K562 (cell line): ENCODE data around the gene EVA1B. TPM values are rescaled to one million over a fixed set of nuclear protein-coding genes. Genes with fewer than 3 reads are reported as not detected.

ENCODE experiments used
- BRCA1 ChIP-seq, 2 experiments: fragments of 450-650 bp in 1 of 2; sonication (generic) in 1 of 2; formaldehyde crosslinking in 1 of 2; IDR thresholded peaks; 2 replicates each; pipeline versions ENCODE4 v1.5.0 to v1.6.1; 2017 to 2020; ENCODE audit warnings: mild to moderate bottlenecking in 1 of 2, missing genetic modification reagents in 1 of 2
- SOX6 ChIP-seq: fragments of 450-650 bp; IDR thresholded peaks from 2 replicates; pipeline ENCODE4 v1.6.1; 2014; ENCODE audit warnings: mild to moderate bottlenecking
- polyA plus RNA-seq, 8 experiments: library from polyadenylated mRNA; depleted of rRNA in 4 of 8; stranded (reverse) in 5 of 8; unstranded in 3 of 8; fragments of >200 nt; fragmentation: Nextera tagmentation in 2 of 8; fragmentation: Illumina TruSeq in 1 of 8; extraction: Ambion mirVana in 2 of 8; extraction: Trizol in 1 of 8; gene quantifications; 2 replicates each; pipeline versions ENCODE4 v1.2.1 to v1.2.3, GENCODE V29; 2011 to 2014; ENCODE audit warnings: inconsistent platforms in 1 of 8, missing spikeins in 1 of 8
- total RNA-seq, 7 experiments: library from RNA; depleted of rRNA in 6 of 7; stranded (reverse); fragments of >200 nt in 6 of 7; fragmentation: Illumina TruSeq in 2 of 7; extraction: Trizol in 2 of 7; gene quantifications; 2 replicates each; pipeline versions ENCODE4 v1.2.1 to v1.2.3, GENCODE V29; 2011 to 2021; ENCODE audit warnings: low replicate concordance in 1 of 7
- TF ChIP-seq, protein P1 (sequence below), 2 experiments: fragments of 450-650 bp; IDR thresholded peaks; 2 replicates each; pipeline ENCODE4 v1.6.1; 2016; ENCODE audit warnings: mild to moderate bottlenecking in 2 of 2, borderline replicate concordance in 1 of 2, low read depth in 1 of 2, moderate library complexity in 1 of 2

The EVA1B gene
- total and polyA plus RNA-seq, 9 of the 15 experiments (the other 6 are each of a cell fraction or from before 2014, with no cell fraction given) = 0.08 to 65.7 (median 2.4) TPM

DNA sequence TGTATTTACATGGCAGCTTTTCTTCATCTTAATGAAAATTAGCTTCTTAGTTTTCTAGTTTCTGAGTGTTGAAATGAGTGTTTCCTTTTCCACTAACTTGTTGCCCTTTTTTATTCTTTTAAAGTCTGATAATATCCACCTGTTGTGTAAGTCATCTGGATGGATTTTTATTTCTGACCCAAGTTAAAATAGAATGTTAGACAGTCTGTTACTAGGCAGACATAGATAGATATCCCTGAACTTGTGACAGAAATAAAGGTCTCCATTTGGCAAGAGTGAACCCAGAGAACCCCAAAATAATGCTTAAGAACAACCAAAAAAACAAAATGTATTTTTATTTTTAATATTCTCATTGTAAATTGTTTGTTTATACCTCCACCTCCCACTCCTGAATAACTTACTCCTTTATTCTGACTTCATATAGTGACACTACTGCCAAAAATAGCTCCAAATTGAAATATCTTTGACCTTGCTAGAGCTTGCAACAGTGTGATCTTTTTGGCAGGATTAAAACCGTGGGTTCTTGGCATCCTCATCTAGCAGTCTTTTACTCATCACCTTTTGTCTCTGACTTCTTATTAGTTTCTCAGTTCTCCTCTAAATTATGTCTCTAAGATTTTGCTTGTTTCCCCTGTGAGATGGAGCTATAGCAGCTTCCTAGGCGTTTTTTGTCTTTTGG, 44.2 kb downstream of the EVA1B start (continued):
- TF ChIP-seq, protein P1, sequence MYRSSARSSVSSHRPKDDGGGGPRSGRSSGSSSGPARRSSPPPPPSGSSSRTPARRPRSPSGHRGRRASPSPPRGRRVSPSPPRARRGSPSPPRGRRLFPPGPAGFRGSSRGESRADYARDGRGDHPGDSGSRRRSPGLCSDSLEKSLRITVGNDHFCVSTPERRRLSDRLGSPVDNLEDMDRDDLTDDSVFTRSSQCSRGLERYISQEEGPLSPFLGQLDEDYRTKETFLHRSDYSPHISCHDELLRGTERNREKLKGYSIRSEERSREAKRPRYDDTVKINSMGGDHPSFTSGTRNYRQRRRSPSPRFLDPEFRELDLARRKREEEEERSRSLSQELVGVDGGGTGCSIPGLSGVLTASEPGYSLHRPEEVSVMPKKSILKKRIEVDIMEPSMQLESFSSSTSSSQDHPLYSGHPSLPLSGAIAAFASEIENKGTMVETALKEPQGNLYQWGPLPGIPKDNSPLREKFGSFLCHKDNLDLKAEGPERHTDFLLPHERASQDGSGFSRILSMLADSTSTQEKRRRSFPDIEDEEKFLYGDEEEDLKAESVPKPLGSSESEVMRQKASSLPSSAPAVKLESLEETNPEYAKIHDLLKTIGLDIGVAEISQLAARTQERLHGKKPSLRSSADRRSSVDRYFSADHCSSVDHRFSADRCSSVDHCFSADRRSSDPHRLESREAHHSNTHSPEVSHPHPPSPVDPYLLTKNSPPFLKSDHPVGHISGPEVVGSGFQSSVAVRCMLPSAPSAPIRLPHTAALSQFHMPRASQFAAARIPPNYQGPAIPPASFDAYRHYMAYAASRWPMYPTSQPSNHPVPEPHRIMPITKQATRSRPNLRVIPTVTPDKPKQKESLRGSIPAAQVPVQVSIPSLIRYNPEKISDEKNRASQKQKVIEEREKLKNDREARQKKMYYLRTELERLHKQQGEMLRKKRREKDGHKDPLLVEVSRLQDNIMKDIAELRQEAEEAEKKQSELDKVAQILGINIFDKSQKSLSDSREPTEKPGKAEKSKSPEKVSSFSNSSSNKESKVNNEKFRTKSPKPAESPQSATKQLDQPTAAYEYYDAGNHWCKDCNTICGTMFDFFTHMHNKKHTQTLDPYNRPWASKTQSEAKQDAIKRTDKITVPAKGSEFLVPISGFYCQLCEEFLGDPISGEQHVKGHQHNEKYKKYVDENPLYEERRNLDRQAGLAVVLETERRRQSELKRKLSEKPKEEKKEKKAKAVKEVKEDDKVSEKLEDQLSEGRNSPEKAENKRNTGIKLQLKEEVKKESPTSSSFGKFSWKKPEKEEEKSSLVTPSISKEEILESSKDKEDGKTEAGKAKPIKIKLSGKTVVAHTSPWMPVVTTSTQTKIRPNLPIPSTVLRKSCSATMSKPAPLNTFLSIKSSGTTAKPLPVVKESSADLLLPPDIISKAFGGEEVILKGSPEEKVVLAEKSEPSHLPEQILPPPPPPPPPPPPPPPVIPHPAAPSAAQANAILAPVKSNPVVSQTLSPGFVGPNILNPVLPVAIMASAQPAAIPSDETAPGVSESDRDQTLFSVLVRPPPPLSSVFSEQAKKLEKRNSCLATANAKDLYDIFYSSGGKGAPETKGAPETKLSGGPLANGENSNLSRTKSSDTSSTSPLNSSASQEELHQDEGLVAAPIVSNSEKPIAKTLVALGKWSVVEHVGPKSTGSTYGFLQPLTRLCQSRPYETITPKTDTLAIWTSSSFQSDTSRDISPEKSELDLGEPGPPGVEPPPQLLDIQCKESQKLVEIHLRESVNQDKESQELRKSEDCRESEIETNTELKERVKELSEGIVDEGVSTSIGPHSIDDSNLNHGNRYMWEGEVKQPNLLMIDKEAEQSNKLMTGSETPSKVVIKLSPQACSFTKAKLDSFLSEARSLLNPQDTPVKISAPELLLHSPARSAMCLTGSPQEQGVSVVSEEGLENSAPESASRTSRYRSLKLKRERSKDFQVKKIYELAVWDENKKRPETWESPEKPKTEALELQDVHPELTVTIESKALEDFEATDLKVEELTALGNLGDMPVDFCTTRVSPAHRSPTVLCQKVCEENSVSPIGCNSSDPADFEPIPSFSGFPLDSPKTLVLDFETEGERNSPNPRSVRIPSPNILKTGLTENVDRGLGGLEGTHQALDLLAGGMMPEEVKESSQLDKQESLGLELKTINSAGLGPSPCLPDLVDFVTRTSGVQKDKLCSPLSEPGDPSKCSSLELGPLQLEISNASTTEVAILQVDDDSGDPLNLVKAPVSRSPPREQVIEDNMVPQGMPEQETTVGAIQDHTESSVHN (IDR thresholded peaks at IDR 0.05; ENCODE audit: borderline replicate concordance in 1 of 2, low read depth in 1 of 2) = no peak
- TF ChIP-seq BRCA1 (IDR thresholded peaks at IDR 0.05) = no peak
- no peak for TF ChIP-seq BRCA1 (CRISPR knock-in tag; IDR thresholded peaks at IDR 0.05)
- no peak for TF ChIP-seq SOX6
- TF ChIP-seq, all 486 proteins: peak for 1
